ENCODE results near the gene PCDHGC4.

PCDHGC4 gene

GRCh38 chr5:141512911-141513626 is 28.2 kb downstream of the PCDHGC4 start:
- peak; percentile 43 for DNase-seq

GRCh38 chr5:141513627-141514329 is 28.9 kb downstream of the PCDHGC4 start:
- DNase-seq, result peak; percentile 77

GRCh38 chr5:141514330-141515133 is 29.7 kb downstream of the PCDHGC4 start:
- DNase-seq, result no peak

GRCh38 chr5:141515141-141515540 is 30.3 kb downstream of the PCDHGC4 start:
- no peak for DNase-seq

- no peak for DNase-seq
These were observed 31.3 kb downstream of the PCDHGC4 start for GRCh38 chr5:141515946-141516671.

- no peak for DNase-seq
These were observed 31.8 kb downstream of the PCDHGC4 start for GRCh38 chr5:141516672-141517025.

GRCh38 chr5:141517312-141517711 is 32.5 kb downstream of the PCDHGC4 start:
- no peak for DNase-seq

- DNase-seq, result no peak
These were observed 33.2 kb downstream of the PCDHGC4 start for GRCh38 chr5:141517880-141518617.

GRCh38 chr5:141518618-141519015 is 33.8 kb downstream of the PCDHGC4 start:
- DNase-seq, result no peak

GRCh38 chr5:141519605-141520565 is 35.1 kb downstream of the PCDHGC4 start:
- DNase-seq, result no peak

- no peak for DNase-seq
These were observed 36.5 kb downstream of the PCDHGC4 start for GRCh38 chr5:141521244-141521781.

- DNase-seq, result no peak
These were observed 37.5 kb downstream of the PCDHGC4 start for GRCh38 chr5:141522301-141522700.

GRCh38 chr5:141523991-141524390 is 39.2 kb downstream of the PCDHGC4 start:
- DNase-seq, result no peak

GRCh38 chr5:141524604-141525597 is 40.1 kb downstream of the PCDHGC4 start:
- peak; percentile 53 for DNase-seq

- DNase-seq, result no peak
These were observed 40.8 kb downstream of the PCDHGC4 start for GRCh38 chr5:141525653-141526052.

- no peak for DNase-seq
These were observed 42.6 kb downstream of the PCDHGC4 start for GRCh38 chr5:141527426-141527825.

- DNase-seq, result no peak
These were observed 43.6 kb downstream of the PCDHGC4 start for GRCh38 chr5:141528291-141528984.

GRCh38 chr5:141529002-141529401 is 44.2 kb downstream of the PCDHGC4 start:
- DNase-seq, result no peak

GRCh38 chr5:141529873-141530272 is 45.0 kb downstream of the PCDHGC4 start:
- DNase-seq, result no peak

Data from stimulated activated CD4-positive, alpha-beta T cell treated with anti-CD3 and anti-CD28 coated beads, Interleukin-4, amount 100 ng/mL, for 1 hour (primary cell).